NCI-H510A treated with DMSO at 0.1 percent for 48 hours (cell line): ENCODE data around the gene COL3A1.

Experiments
- DNase-seq: peaks from one replicate; lab custom pipeline; 2025; lab: John Stamatoyannopoulos, UW

Gene COL3A1

DNA sequence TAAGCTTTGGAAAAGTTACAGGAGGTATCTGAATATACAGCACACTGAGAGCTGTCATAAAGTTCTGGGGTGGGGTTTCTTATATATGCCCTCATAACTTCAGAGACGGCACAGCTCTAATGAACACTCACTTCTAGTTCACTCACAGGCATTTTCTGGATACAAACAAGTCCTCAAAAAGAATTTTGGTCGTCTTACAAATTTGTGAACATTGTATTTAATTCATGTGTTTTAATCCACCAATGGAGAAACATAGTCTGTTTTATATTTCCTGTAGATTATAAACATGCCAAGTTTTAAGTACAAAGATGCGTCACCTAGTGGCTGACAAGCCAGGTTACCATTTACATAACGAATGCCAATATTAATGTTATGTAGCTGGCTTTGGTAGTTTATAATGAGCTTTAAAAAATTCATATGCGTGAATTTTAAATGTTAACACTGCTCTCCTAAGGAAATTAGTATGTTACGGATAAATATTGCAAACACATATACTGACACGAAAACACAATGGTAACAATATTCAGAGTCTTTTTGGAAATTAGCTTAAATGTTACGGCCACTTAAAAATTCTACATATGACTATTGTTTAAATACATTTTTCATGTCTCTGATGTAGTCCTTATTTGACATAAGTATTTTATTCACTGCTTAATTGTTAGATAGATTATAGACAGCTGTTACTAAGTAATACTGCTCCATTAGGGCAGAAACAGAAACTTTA lies 2.5 kb downstream of the COL3A1 start:
- DNase-seq = no peak

DNA sequence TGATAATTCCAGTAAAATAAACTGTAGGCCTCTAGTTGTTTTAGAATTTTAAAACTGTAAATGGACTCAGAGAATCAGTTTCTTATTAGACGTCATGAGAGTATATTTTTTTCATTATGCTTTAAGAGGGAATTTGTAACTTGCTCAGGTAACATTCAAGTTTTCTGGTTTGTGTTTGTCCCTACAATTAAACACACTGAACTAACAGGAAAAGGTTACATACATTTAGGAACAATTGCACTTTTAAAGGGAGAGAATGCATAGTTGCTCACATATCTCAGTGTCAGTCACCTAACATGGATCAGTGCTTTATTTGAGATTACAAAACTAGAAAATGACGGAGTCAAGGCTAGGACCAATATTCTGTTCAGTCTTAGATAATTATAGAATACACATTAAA lies 3.1 kb downstream of the COL3A1 start:
- no peak for DNase-seq

DNA sequence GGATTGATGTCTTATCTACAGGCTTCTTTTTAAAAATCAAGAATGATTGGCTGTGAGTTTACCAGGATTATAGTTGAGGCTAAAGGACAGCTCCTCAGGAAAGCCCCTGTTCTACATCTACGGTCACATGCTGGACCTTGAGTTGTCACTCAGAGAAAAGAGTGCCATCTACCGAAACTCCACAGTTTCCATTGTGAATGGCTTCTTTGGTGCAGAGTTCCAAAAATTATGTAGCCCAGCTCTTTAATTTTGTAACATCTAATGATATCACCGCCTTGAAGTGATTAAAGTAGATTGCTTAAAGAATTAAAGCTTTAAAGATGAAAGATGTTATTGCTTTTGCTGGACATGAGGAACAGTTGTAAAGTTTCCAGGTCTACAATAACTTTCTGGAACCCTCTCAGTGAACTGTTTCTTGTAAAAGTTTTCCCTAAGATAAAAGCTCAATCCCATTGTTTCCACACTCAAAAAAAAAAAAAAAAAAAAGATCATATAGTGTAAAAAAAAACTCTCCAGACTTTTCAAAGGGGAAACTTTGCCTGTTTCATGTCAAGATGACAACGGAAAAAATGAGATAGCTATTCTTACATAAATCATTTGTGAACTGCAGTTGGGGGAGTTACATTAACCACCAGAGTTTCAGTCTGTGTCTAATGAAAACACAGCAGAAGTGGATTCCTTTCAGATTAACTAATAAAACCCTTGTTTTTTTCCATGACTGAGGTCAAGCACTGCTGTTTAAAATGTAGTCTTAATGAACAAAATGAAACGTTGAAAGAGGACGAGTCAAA lies 4.3 kb downstream of the COL3A1 start:
- no peak for DNase-seq

DNA sequence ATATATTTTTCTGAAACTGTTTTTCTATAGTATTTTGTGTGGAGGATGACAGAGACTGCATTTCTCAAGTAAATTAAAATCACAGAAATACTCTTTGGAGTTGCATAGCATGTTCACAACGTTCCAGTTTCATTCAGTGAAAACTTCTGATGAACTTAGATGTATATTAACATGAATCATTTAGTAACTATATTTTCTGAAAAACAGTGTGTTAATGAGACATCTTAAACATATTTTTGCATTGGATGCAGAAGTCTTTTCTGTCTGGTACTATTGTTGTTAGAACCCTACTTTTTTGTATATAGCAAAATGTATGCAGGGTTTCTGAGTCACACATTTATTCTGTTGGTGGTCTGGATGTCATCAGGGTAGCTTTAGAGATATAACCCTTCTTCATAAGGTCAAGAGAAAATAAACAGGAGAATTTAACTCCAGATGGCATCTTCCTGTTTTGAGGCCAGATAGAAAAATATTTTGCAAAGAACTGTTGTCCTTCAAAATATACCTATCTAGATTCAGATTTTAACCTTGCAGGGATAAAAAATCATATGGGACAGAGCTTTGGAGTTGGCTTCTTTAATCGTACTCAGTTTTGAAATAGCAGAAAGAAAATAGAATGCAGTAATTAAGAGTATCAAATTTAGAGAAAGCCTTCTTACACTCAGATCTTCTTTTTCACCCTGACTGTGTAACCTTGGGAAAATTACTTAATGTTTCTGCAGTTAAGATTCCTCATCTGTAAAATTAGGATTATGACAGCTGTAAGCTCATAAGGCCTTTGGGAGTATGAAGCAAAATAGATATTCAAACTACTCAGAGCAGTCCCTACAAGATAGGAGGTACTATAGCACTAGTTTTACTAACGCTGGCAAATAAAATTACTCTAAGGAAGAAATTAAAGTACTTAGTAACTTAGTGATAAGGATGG lies 5.3 kb downstream of the COL3A1 start:
- no peak for DNase-seq

DNA sequence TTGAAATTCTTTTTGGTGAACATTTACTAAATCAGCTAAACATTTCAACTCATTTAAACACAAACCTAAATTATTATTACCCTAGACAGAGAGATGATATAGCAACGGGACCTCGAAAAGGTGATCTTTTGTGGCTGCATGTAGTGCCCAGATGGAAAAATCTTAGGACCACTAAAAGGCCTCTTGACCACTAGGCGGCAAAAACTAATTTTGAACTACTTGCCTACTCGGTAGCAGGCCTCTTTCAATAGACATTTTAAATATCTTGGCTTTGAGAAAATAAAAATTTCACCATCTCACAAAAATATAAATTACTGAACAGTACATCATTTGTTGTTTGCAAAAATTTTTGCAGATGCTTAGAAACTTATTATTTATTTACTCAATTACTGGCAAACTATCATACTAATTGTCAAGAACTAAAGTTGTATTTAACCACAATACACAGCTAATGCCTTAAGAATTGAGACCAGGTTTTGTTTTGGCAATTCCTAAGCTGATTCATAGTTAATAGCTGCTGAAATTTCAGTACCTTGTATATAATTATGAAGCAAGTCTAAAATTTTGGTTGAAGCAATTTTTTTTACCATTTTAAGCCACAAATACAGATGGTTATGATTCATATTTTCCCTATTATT lies 9.4 kb downstream of the COL3A1 start:
- DNase-seq = no peak

DNA sequence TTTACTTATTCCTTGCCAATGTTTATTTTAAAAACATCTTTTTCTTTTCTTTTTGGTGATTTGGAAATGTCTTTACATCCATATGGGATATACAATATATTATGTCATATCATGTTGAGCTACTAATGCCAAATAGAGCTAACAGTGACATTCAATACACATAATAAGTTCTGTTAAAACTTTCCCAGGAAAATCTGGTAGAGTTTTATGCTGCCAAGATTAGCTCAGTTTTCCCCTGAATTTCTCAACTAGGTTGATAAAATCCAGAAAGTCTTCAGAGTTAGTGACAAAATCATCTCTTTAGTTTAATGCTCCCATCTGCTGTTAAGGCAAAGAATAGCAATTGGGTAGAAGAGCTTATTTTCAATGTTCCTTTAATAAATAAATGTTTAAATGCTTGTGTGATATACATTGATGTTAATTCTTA lies 9.9 kb downstream of the COL3A1 start:
- no peak for DNase-seq

GRCh38 chr2:188984680-188985079 lies 10.5 kb downstream of the COL3A1 start:
- no peak for DNase-seq

DNA sequence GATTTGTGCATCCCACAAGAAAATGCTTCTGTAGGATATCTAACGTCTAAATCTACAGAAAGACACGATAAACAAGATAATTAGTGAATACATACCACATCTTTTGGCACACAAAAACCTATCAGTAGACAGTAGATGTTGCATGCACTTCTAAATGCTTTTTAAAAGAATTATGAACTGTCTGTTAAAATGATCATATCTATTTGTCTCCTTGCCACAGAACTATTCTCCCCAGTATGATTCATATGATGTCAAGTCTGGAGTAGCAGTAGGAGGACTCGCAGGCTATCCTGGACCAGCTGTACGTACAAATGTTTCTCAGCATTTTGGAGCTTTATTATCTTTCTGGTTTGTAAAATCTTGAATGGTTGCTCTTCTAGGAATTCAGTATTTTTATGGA lies 12.7 kb downstream of the COL3A1 start:
- DNase-seq = no peak

DNA sequence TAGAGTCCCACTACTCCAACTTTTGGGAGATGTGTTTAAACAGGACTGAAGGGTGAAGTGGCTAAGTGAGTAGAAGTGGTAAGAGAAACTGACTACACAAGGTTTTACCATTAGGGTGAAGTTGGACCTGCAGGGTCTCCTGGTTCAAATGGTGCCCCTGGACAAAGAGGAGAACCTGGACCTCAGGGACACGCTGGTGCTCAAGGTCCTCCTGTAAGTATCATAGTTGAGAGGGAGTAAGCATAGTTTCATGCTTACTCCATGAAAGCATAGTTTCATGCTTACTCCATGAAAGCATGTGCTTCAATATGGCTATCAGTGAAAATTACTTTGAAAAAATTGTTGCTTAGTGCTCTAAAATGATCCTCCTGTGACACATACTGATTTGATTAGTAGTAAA lies 19.1 kb downstream of the COL3A1 start:
- DNase-seq = no peak

- no peak for DNase-seq
These were observed 23.1 kb downstream of the COL3A1 start for GRCh38 chr2:188997263-188997662.

DNA sequence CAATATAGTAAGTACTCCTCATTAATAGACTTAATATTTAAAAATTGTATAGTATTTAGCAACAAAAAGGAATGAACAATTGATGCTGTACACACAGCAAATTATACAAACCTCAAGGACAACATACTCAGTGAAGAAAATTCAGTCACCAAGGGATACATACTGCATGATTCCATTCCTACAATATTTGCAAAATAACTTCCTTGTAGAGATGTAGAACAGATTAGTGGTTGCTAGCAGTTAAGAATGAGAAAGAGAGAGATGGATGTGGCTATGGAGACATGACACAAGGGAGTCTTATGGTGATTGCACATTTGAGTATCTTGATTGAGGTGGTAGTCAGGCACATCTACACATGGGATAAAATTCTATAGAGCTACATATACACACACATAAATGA lies 26.0 kb downstream of the COL3A1 start:
- DNase-seq = no peak

- no peak for DNase-seq
These were observed 27.9 kb downstream of the COL3A1 start for GRCh38 chr2:189002079-189002478.

GRCh38 chr2:189008555-189009262 lies 34.5 kb downstream of the COL3A1 start:
- DNase-seq = no peak

GRCh38 chr2:189010536-189010935 lies 36.4 kb downstream of the COL3A1 start:
- no peak for DNase-seq

DNA sequence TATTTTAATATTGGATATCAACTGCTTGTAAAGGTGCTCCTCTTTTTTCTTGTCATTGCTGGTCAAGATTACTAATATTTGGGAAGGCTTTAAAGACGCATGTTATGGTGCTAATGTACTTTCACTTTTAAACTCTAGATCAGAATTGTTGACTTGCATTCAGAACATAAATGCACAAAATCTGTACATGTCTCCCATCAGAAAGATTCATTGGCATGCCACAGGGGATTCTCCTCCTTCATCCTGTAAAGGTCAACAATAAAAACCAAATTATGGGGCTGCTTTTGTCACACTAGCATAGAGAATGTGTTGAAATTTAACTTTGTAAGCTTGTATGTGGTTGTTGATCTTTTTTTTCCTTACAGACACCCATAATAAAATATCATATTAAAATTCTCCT lies 38.2 kb downstream of the COL3A1 start:
- no peak for DNase-seq

GRCh38 chr2:189013031-189013430 lies 38.9 kb downstream of the COL3A1 start:
- DNase-seq = no peak

DNA sequence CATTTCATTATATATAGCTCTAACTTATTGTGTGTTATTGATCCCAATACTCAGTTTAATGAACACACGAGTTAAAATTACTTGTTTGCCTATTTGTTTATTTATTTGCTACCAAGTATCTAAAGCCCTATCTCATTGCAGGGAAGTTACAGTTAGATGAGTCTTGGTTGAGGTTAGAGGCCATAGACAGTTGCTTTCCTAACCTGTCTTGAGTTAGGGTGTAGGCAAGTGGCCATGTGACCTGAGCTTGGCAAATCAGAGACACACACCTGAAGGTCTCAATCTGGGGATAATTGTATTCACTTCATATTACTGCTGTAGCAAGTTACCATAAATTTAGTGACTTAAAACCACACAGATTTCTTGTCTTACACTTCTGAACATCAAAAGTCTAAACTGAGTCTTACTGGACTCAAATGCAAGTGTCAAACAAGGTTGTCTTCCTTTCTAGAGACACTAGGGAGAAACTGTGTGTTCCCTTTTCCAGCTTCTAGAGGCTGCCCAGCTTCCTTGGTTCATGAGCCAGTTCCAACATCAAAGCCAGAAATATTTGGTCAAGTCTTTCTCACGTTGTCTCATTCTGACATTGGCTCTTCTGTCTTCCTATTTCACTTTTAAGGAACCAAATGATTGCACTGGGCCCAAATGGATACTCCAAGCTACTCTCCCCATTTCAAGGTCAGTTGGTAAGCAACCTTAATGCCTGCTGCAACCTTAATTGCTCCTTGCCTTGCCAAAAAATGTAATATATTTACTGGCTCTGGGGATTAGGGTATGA lies 39.7 kb downstream of the COL3A1 start:
- no peak for DNase-seq

DNA sequence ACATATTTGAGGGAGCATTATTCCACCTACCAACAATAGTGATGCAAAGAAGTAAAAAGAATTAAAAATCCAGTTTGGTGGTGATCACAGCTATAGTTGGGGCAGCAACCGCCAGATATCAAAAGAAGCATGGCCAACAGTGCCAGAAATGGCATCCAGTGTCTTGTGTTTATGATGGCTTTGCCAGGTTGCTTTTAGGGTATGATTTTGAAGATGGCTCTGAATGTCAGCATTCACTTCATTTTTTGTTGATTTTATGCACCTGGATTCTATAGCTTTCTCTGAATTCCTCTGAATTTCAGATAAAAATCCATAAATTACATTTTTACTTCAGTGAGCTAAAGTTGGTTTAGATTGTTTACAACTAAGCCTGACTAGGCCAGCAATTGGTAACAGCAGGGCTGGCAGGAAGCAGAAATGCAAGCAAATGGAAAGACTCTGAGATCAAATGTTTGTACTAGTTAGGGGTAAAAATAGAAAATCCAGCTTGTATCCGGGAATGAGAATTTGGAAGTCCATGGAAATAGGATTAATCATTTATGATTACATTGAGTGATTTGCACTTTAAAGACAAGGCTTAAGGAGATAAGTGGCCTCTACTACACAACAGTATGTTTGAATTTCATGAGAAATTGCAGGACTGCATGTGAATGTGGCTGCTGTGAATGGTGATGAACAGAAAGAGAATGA lies 40.4 kb downstream of the COL3A1 start:
- DNase-seq = no peak

- no peak for DNase-seq
These were observed 41.2 kb downstream of the COL3A1 start for GRCh38 chr2:189015359-189015758.

- DNase-seq = no peak
These were observed 42.2 kb downstream of the COL3A1 start for GRCh38 chr2:189016311-189016861.
